ENCODE results near the gene RXRA. TPM values are rescaled to one million over a fixed set of nuclear protein-coding genes. Genes with fewer than 3 reads are reported as not detected.

RXRA gene
- total RNA-seq, 1 donor from 2014 or later, result 20.5 TPM

DNA sequence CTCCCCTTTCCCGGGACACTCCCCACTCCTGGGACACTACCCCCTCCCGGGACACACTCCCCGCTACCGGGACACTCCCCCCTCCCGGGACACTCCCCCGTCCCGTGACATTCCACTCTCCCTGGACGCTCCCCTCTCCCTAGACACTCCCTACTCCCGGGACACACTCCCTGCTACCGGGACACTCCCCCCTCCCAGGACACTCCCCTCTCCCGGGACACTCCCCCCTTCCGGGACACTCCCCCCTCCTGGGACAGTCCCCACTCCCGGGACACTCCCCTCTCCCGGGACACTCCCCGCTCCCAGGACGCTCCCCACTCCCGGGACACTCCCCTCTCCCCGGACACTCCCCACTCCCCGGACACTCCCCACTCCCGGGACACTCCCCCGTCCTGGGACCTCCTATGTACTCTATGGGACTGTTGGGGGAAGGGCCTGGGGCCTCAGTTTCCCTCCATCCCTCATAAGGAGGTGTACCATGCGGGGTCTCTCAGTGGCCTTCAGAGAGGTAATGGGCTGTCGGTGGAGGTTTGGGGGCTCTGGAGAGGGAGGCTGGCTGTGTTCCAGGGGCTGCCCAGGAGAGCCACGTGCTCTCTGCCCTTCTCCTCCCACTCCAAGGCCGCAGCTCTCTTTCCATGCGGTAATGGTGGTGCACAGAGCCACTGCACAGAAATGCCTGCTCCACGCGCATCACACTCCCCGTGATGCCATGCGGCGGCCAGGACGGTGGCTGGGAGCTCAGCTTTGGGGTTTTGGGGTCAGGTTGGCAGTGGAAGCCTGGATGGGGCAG lies 96.2 kb downstream of the RXRA start:
- TF ChIP-seq, protein P1, sequence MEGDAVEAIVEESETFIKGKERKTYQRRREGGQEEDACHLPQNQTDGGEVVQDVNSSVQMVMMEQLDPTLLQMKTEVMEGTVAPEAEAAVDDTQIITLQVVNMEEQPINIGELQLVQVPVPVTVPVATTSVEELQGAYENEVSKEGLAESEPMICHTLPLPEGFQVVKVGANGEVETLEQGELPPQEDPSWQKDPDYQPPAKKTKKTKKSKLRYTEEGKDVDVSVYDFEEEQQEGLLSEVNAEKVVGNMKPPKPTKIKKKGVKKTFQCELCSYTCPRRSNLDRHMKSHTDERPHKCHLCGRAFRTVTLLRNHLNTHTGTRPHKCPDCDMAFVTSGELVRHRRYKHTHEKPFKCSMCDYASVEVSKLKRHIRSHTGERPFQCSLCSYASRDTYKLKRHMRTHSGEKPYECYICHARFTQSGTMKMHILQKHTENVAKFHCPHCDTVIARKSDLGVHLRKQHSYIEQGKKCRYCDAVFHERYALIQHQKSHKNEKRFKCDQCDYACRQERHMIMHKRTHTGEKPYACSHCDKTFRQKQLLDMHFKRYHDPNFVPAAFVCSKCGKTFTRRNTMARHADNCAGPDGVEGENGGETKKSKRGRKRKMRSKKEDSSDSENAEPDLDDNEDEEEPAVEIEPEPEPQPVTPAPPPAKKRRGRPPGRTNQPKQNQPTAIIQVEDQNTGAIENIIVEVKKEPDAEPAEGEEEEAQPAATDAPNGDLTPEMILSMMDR (IDR thresholded peaks at IDR 0.05; ENCODE audit: partially characterized antibody, unreplicated experiment), result no peak

DNA sequence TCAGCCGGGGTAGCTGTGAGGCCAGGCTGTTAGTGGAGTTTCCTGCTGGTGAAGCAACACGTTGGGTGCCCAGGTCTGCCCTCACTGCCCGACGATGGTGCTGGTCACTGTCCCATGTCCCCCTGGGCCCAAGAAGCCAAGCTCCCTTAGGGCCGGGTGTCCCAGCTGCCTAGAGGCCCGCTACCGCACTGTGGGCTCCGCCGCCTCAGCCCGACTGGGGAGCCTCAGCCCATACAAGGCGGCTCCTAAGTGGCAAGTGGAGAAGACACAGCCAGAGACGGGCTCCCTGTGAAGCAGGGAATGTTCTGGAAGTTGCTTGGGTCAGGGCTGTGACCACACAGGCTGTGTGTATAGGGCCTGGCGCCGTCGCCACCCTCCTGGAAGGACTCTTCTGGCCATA lies 96.9 kb downstream of the RXRA start:
- peaks cover 5% of the 10 kb centered on the region for H3K4me1 Mint-ChIP-seq (ENCODE audit: low read depth, unreplicated experiment)
- H3K36me3 Mint-ChIP-seq (ENCODE audit: unreplicated experiment), result no peaks in the 10 kb centered on the region
- H3K27me3 Mint-ChIP-seq (ENCODE audit: unreplicated experiment), result peaks cover 2% of the 10 kb centered on the region
- peaks cover 8% of the 10 kb centered on the region for H3K9me3 Mint-ChIP-seq (ENCODE audit: unreplicated experiment)
- no peak overlapping the region for H3K4me3 Mint-ChIP-seq (ENCODE audit: unreplicated experiment)
- no peak overlapping the region for H3K27ac Mint-ChIP-seq (ENCODE audit: unreplicated experiment)
- no peak for DNase-seq
- TF ChIP-seq, protein P1 (IDR thresholded peaks at IDR 0.05; ENCODE audit: partially characterized antibody, unreplicated experiment), result no peak

More for the DNA sequence above, 96.2 kb downstream of the RXRA start:
- Mint-ChIP-seq H3K27ac (ENCODE audit: unreplicated experiment) (no peak overlapping the region), H3K36me3 (ENCODE audit: unreplicated experiment) (no peaks in the 10 kb centered on the region), H3K27me3 (ENCODE audit: unreplicated experiment) (peaks cover 2% of the 10 kb centered on the region), H3K9me3 (ENCODE audit: unreplicated experiment) (peaks cover 8% of the 10 kb centered on the region), H3K4me3 (ENCODE audit: unreplicated experiment) (no peak overlapping the region), H3K4me1 (ENCODE audit: low read depth, unreplicated experiment) (peaks cover 5% of the 10 kb centered on the region)
- no peak for DNase-seq

DNA sequence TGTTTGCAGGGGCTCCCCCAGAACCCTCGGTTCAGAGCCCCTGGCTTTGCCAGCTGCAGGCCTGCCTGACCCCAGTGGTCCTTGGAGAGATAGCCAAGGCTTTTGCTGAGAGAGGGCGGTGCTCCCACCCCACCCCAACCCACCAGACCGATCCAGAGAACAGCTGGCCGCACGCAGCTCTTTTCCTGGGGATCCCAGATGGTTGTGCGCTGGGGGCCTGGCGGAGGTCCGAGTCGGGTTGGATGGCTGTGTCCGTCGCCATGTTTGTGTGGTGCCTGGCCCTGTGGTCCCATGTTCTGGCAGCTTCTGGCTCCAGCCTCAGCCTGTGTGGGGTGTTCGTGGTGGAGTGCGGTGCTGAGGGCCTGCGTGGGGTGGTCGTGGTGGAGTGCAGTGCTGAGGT lies 97.5 kb downstream of the RXRA start:
- no peak overlapping the region for H3K4me3 Mint-ChIP-seq (ENCODE audit: unreplicated experiment)
- peaks cover 8% of the 10 kb centered on the region for H3K9me3 Mint-ChIP-seq (ENCODE audit: unreplicated experiment)
- H3K4me1 Mint-ChIP-seq (ENCODE audit: low read depth, unreplicated experiment), result peaks cover 5% of the 10 kb centered on the region
- no peak for DNase-seq
- TF ChIP-seq, protein P1 (IDR thresholded peaks at IDR 0.05; ENCODE audit: partially characterized antibody, unreplicated experiment), result no peak
- H3K27ac Mint-ChIP-seq (ENCODE audit: unreplicated experiment), result no peak overlapping the region
- peaks cover 2% of the 10 kb centered on the region for H3K27me3 Mint-ChIP-seq (ENCODE audit: unreplicated experiment)
- no peaks in the 10 kb centered on the region for H3K36me3 Mint-ChIP-seq (ENCODE audit: unreplicated experiment)

DNA sequence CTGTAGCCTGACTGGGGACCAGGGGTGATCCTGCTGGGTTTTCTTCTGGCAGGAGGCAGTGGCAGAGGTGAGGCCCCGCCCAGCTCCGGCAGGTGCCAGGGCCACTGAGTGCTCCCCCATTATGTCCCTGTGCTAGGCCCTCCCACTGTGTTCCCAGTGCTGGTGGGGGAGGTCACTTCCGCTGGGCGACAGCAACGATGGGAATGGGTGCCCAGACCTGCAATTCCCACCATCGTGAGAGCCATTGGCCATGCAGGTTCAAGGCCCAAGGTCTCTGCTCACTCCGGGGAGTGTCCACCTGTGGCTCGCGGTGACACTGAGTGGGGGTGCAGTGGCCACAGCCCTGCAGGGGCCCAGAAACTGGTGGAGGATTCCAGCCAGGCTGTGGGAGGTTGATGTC lies 98.6 kb downstream of the RXRA start:
- no peaks in the 10 kb centered on the region for H3K36me3 Mint-ChIP-seq (ENCODE audit: unreplicated experiment)
- peaks cover 2% of the 10 kb centered on the region for H3K27me3 Mint-ChIP-seq (ENCODE audit: unreplicated experiment)
- H3K4me3 Mint-ChIP-seq (ENCODE audit: unreplicated experiment), result no peak overlapping the region

DNA sequence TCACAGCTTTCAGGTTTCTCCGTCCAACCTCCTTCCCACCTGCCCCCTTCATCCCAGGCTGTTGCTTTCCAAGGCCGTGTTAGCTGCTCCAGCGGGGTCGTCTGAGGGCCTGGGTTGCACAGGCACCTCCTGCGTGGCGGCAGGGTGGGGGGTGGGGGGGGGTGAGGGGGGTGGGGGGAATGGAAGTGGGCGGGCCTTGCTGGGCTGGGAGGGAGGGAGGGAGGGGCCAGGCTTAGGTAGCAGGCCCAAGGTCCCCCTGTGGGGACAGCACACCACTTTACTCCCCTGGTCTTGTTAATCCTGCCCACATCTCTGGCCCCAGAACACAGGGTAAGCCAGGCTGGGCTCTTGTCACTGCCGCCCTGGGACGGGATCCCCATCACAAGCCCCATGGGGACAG lies 99.1 kb downstream of the RXRA start:
- Mint-ChIP-seq H3K27me3 (ENCODE audit: unreplicated experiment) (peaks cover 2% of the 10 kb centered on the region), H3K4me1 (ENCODE audit: low read depth, unreplicated experiment) (peaks cover 5% of the 10 kb centered on the region), H3K9me3 (ENCODE audit: unreplicated experiment) (peaks cover 5% of the 10 kb centered on the region), H3K36me3 (ENCODE audit: unreplicated experiment) (no peaks in the 10 kb centered on the region), H3K27ac (ENCODE audit: unreplicated experiment) (no peak overlapping the region), H3K4me3 (ENCODE audit: unreplicated experiment) (no peak overlapping the region)
- TF ChIP-seq, protein P1 (IDR thresholded peaks at IDR 0.05; ENCODE audit: partially characterized antibody, unreplicated experiment), result no peak
- DNase-seq, result no peak

More for the DNA sequence above, 98.6 kb downstream of the RXRA start:
- no peak overlapping the region for H3K27ac Mint-ChIP-seq (ENCODE audit: unreplicated experiment)
- peaks cover 6% of the 10 kb centered on the region for H3K9me3 Mint-ChIP-seq (ENCODE audit: unreplicated experiment)
- H3K4me1 Mint-ChIP-seq (ENCODE audit: low read depth, unreplicated experiment), result peaks cover 5% of the 10 kb centered on the region
- TF ChIP-seq, protein P1 (IDR thresholded peaks at IDR 0.05; ENCODE audit: partially characterized antibody, unreplicated experiment), result no peak
- no peak for DNase-seq

All from glutamatergic neuron (in vitro differentiated cells).